Activated T-cell treated with anti-CD3 and anti-CD28 coated beads, Interleukin-2, amount 50 U/mL, for 48 hours (primary cell): ENCODE measurements around the gene RGS14.
A peak's percentile ranks its signal among the peaks of the same experiment; 100 is the strongest.
"Not testable (repeated sequence)": the region's sequence is repeated elsewhere in the genome, so short reads cannot be mapped to it uniquely, and the experiment has no call there.

ENCODE experiments used
- DNase-seq, 2 experiments: peaks; one replicate each; pipeline ENCODE4 v3.0.0-alpha.2; 2020

Gene RGS14

DNA sequence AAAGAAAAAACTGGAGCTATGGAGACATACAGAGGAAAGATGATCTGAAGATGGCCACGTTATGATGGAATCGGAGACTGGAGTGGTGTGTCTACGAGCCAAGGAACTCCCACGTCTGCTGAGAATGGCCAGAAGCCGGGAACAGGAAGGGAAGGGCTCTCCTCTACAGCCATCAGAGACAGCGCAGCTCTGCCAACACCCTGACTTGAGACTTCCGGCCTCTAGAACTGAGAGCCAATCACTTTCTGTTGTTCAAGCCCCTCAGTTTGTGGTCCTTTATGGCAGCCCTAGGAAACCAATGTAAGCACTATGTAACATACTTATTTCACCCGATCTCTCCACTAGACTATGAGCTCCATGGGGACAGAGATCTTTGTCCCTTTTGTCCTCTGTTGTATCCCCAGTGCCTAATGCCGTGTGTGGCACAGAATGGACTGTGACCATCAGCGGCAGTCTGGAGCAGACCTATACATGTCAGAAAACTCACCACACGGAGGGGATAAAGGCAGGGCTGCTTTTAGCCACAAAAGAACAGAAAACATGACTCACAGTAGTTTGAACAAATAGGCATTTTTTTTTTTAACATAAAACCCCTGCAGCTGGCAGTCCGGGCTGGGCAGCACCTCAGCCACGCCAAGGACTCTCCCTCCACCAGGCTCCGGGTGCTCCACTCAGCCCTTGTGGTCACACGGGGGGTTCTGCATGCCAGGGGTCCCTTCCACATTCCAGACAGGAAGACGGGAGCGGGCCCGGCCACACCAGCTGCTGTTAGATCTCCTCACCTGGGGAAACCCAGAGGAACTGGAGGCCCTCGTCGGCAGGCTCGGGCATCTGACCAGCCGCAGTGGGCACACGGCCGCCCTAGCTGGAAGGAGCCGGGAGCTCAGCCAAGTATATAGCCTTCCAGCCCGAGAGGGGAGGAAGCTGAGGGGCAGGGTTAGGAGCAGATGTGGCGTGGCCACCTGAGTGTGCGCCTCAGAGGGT lies 29.9 kb upstream of the RGS14 start:
- DNase-seq: no peak

GRCh38 chr5:177328545-177329231 lies 29.0 kb upstream of the RGS14 start:
- no peak for DNase-seq

- no peak for DNase-seq
Measured at GRCh38 chr5:177329883-177330282, 27.8 kb upstream of the RGS14 start.

- no peak for DNase-seq
Measured at GRCh38 chr5:177330991-177331842, 26.5 kb upstream of the RGS14 start.

DNA sequence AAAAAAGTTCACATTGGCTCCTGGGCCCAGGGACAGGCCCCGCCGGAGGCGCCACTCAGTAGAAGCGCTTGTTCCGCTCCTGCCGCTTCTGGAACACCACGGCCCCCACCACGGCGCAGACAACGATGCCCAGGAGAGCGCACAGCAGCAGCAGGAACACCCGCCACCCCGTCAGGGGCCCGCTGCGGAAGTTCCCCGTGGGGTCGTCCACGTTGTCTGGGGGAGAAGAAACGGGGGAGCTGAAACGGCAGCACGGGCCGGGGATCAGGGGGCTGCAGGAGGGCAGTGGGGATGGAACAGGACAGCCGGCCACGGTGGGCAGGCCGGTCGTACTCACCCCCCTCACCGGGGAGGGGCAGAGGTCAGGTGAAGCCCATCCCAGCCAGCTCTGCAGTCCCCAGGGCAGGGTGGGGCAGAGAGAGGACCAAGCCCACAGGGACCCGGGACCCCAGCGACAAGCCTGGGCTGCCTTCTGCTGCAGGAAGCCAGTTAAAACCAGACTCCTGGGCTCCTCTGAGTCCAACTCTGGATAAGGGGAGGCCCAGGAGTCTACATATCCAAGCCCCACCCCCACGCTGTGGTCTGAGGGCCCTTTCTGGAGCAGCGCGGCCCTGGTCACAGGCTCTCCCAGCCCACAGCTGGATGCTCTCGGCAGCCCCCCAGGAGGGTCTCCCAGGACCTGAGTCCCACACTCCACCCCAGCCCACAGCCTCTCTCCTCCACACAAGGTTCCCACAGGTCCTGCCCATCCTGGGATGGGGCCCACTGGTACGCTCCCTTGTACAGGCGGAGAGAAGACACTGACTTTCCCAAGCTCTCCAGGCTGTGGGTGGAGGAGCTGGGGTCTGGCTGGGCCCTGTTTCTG lies 25.5 kb upstream of the RGS14 start:
- DNase-seq: no peak

GRCh38 chr5:177332896-177333260 lies 24.8 kb upstream of the RGS14 start:
- no peak for DNase-seq

DNA sequence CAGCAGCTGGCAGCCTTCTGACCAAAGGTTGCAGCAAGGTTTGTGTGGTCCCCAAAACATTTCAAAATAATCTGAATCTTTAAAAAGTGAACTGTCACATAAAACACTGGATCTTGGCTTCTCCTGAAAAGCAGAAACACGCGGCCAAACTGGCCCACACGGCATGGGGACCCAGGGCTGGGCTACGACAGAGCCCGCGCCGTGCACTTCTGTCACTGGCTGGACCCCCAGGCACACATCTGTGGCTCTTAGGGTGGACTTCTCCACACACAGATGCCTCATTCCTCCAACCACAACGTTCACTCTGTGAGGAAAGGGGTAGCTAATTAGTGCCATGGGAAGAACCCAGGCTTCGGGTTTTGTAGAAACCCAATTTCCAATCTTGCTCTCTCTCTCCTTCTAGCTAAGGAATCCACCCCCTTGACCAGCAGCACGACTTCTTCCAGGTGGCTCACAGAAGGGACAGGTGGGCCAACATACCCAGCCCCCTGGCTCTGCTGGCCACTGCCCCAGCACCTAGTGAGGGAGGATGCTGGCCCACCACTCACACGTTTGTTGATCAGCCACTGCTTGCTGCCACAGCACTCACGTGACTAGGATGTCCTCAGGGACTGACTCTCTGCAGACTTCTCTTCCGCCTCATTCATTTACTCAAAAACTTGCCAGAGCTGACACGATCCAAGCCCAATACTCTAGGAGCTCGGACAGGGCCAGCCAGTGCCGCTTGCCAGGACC lies 24.1 kb upstream of the RGS14 start:
- no peak for DNase-seq

DNA sequence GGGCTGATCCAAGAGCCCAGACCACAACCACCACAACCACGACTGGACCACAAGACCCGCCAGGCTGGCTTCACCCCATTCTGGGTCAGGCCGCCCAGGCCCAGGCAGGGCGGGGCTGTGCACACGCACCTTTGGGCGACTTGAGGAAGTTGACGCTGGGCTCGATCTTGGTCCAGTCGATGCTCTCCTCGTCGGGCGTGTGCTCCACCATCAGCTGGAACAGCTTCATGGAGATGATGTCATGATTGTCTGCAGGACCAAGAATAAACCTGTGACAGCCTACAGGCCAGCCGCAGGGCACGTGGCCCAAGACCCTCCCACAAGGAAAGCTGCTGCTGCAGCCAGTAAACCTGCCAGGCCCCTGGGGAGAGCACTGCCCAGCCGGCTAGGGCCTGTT lies 23.6 kb upstream of the RGS14 start:
- DNase-seq: no peak

DNA sequence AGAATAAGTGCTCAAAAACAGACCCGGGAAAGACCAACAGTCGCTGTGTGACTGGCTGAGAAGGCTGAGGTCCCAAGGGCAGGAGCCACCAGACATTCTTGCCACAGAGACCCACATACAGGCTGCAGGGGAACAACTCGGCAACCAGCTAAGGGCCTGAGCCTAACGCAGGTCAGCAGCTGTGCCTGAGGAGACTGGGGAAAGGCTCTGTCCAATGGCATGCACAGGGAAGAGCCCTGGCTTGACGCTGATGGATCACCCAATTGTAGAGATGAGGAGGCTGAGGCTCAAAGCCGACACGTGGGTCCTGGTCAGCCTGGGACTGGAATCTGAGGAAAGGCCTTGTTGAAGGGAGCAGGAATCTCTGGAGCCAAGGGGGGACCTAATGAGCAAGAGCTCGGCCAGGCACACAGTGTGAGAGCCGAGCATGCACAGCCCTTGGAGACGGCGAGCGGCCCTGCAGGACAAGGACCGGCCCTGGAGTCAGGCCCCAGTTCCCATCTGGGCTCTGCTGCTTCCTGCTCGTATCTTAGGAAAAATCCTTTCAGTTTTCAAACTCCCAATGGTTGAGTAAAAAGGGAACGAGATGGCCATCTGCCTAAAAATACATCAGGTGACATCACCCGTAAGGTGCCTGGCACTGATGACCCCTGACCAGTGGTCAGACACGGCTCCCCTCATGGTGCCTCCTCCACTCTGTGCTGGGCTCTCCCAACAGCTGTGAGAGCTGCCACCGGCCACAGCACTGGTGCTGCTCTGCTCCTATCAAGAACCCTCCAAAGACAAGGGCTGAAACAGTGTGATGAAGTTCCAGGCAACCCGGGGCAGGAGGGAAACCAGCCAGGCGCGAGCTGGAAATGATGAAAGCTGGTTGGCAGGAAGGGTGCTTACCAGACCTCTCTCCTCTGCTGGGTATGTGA lies 22.7 kb upstream of the RGS14 start:
- no peak for DNase-seq

DNA sequence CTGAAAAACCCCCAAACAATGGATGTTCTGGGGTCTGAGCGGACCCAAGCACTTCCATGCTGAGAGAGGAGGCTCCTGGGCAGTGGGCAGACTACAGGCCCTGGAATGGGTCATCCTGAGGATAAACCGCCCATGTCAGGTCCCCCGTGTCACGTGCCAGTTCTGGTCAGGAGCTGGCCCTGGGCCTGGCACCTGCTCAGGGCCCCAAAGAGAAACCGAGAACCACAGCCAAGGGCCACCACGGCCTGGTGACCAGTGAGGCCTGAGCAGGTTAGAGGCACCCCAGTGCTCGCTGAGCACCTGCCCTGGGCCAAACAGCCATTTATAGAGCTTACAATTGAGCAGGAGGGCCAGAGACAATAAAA lies 22.0 kb upstream of the RGS14 start:
- no peak for DNase-seq

DNA sequence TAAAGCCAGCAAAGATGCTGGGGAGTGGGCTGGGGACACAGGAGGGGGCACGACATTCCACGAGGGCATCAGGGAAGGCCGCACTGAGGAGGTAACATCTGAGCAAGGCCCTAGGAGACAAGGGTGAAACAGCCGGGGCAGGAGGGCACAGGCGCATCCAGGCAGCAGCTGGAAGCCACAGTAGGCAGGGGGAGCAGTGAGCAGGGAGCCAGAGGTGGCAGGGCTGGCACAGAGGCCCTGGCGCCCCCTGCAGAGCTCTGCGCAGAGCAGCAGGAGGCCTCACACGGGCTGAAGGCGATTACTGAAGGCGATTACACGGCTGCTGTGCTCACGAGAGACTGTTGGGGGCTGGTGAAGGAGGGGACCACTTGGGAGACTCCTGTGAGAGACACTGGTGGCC lies 21.6 kb upstream of the RGS14 start:
- peak in 1 of 2 experiments; percentile 58 for DNase-seq

DNA sequence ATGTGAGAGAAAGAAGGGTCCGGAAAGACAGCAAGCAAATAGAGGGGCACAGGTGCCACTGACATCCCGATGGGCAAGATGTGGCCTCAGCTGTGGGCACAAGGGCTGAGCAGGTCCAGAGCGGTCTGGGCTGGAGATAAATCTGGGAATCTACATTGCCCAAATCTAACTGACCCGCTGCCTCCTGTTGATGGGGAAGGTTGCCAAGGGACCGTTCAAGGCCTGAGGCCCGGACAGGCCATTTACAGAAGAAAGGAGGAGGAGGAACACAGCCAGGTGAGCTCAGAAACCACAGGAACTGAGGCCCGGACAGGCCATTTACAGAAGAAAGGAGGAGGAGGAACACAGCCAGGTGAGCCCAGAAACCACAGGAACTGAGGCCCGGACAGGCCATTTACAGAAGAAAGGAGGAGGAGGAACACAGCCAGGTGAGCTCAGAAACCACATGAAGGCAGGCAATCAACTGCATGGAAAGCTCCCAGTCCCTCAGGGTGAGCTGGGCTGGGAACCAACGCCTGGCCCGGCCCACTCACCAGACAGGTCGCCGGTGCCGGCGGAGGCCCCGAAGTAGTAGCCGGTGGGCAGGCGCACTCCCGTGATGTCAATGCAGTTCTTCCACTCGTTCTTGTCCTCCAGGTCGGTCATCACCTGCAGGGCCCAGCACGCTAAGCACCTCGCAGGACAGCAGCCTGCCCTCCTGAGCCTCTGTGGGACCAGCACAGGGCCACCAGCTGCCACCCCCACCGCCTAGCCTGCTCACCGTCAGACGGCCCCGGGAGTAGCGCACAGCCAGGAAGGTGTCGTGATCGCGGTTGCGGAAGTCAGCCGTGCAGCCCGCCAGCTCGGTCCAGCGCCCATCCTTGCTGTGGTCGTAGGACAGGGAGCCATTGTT lies 20.9 kb upstream of the RGS14 start:
- DNase-seq: no peak

DNA sequence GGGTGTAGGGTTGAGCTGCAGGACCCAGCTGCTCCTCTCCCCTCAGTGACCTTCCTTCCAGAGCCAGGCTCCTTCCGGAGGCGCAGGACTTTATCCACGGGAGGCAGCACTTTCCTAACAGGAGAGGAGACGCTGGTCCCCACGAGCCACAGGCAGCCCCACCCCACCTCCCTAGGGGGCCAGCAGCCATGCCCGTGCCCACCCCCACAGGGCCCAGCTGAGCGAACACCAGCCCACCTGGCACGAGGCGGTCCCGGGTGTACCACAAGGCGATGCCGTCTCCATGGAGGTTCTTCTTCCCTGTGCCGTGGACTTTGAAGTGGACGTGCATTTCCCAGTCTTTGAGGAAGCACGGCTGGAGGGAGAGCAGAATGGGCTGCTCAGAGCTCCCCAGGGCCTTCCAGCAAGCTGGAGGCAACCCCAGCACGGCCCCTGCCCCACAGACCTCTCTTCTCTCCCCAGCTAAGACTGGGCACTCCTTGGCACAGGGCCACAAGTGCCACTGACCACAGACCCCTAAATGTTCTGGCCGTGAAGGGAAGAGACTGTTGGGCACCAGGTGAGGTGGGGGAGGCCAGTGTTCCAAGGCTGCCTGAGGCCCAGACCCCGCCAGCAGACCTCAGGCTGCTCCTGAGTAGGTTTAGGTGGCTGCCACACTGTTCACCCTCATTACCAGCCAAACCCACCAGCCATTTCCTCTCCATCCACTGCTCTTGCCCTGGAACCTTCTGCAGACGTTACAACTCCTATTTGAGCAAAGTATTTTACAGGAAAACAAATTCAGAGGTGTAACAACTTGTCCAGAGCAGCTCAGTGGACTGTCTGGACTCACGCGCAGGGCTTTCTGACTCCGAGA lies 19.2 kb upstream of the RGS14 start:
- no peak for DNase-seq

DNA sequence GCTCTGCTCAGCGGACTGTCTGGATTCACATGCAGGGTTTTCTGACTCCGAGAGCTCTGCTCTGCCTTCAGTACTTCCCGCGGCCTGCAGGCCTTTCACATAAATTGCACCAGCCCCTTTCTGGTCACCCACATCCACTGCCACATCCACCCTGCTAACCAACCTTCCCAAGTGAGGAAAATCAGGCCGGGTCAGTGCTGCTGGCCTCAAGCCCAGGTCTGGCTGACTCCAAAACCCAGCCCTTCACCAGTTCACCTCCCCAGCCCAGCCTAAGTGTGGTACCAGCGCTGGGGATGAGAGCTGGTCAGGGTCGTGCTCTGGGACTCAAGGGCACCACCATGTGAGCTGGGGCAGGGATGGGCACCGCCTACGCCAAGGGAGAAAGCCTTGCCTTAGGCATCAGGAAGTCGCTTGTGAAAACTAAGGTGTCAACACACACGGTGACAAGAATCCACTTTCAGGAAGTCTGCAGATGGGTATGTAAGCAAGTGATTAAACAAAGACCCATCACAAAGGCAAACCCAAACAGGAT lies 18.6 kb upstream of the RGS14 start:
- DNase-seq: no peak

DNA sequence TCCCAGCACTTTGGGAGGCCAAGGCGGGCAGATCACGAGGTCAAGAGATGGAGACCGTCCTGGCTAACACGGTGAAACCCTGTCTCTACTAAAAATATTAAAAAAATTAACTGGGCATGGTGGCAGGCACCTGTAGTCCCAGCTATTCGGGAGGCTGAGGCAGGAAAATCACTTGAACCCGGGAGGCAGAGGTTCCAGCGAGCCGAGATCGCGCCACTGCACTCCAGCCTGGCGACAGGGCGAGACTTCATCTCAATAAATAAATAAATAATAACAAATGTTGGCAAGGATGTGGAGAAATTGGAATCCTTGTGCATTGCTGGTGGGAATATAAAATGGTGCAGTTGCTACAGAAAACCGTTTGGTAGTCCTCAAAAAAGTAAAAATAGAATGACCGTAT lies 14.7 kb upstream of the RGS14 start:
- not testable (repeated sequence) for DNase-seq

DNA sequence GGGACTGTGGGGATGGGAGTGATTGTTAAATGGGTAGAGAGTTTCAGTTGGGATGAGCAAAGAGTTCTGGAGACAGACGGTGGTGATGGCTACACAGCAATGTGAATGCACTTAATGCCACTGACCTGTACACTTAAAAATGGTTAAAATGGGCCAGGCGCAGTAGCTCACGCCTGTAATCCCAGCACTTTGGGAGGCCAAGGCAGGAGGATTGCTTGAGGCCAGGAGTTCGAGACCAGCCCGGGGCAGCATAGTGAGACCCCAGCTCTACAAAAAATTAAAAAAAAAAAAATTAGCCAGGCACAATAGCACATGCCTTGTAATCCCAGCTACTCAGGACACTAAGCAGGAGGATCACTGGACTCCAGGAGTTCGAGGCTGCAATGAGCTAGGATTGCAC lies 13.9 kb upstream of the RGS14 start:
- DNase-seq: no peak

GRCh38 chr5:177344891-177345290 lies 12.8 kb upstream of the RGS14 start:
- DNase-seq: no peak

DNA sequence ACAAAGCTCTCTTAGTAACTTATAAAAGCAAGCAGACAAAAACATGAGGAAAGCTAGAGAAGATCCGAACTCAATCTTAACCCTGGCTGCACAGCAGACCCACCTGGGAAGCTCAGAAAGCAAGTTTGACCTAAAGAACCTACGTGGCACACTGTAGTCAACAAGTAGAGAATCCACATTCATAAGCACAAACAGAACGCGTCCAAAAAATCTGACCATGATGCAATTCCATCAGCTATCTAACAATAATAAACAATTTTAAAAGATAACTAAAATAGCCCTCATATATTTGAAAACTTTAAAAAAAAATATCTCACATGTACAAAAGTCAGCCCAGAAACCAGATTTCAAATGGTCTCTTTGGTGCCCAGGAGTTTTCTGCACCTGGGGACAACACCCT lies 10.9 kb upstream of the RGS14 start:
- DNase-seq: no peak
